PFSK-1 (cell line): ENCODE results near the gene SCLY.

Experiments
- FOXP2 ChIP-seq: optimal IDR thresholded peaks from 2 replicates; pipeline ENCODE3; 2011; ENCODE audit warnings: borderline replicate concordance, control low read depth, inconsistent platforms; ENCODE audit not compliant: insufficient read depth; ENCODE audit errors: extremely low read length, extremely low read depth
- POLR2AphosphoS5 ChIP-seq: IDR thresholded peaks from 2 replicates; pipeline ENCODE4 v1.6.1; 2012; ENCODE audit warnings: low read depth, mild to moderate bottlenecking, control low read depth, low read length, moderate library complexity
- SIN3A ChIP-seq: IDR thresholded peaks from 2 replicates; pipeline ENCODE4 v1.6.1; 2012; ENCODE audit warnings: mild to moderate bottlenecking, low read length, moderate library complexity, borderline replicate concordance; ENCODE audit not compliant: insufficient read depth
- TAF1 ChIP-seq: IDR thresholded peaks from 2 replicates; pipeline ENCODE4 v1.6.1; 2012; ENCODE audit warnings: low read length, control low read depth, borderline replicate concordance; ENCODE audit not compliant: insufficient read depth
- TF ChIP-seq, protein P1 (sequence below), 2 experiments: IDR thresholded peaks; 2 replicates each; pipeline versions ENCODE4 v1.6.1 to v1.8.0; 2011 to 2012; ENCODE audit warnings: low read depth in 2 of 2, low read length in 2 of 2, control low read depth in 1 of 2, inconsistent platforms in 1 of 2, mild to moderate bottlenecking in 1 of 2, moderate library complexity in 1 of 2; ENCODE audit not compliant: insufficient read depth in 1 of 2

The SCLY gene

DNA sequence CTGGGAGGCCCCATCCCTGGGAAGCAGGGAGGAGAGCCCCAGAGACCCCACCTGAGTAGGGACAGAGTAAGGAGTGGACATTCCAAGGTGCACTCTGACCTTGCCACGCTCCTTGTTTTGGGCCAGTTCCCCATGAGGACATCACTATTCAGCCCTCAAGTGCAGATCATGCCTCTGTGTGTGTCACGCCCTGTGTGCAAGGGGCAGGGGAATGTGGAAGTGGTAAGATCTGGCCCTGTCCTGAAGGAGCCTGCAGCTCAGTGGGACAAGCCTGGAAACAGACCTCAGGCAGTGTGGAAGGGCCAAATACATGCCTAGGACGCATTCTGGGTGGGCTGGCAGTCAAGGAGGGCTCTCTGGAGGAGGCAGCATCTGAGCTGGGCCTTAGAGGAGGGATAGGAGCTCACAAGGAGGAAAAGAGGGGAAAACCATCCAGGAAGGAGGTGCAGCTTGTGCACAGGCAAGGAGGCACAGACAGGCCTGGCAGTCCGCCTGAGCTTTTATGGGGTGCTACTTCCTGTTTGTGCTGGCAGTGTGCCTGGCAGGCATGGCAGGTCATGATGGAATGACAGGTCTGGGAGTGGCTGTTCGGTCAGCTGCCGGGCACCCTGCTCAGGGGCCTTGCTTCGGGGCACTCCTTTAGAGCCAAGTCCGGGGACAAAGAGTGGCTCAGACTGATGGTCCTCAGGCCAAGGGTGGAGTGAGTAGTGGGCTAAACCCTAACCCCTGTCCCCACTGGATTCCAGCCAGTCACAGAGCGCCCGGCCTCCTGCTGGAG, 80.9 kb downstream of the SCLY start:
- TF ChIP-seq FOXP2: no peak
- TF ChIP-seq, protein P1, sequence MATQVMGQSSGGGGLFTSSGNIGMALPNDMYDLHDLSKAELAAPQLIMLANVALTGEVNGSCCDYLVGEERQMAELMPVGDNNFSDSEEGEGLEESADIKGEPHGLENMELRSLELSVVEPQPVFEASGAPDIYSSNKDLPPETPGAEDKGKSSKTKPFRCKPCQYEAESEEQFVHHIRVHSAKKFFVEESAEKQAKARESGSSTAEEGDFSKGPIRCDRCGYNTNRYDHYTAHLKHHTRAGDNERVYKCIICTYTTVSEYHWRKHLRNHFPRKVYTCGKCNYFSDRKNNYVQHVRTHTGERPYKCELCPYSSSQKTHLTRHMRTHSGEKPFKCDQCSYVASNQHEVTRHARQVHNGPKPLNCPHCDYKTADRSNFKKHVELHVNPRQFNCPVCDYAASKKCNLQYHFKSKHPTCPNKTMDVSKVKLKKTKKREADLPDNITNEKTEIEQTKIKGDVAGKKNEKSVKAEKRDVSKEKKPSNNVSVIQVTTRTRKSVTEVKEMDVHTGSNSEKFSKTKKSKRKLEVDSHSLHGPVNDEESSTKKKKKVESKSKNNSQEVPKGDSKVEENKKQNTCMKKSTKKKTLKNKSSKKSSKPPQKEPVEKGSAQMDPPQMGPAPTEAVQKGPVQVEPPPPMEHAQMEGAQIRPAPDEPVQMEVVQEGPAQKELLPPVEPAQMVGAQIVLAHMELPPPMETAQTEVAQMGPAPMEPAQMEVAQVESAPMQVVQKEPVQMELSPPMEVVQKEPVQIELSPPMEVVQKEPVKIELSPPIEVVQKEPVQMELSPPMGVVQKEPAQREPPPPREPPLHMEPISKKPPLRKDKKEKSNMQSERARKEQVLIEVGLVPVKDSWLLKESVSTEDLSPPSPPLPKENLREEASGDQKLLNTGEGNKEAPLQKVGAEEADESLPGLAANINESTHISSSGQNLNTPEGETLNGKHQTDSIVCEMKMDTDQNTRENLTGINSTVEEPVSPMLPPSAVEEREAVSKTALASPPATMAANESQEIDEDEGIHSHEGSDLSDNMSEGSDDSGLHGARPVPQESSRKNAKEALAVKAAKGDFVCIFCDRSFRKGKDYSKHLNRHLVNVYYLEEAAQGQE (IDR thresholded peaks at IDR 0.05; ENCODE audit: insufficient read depth in 1 of 2, low read depth in 2 of 2, low read length in 2 of 2): no peak
- no peak for TF ChIP-seq SIN3A
- no peak for TF ChIP-seq POLR2AphosphoS5
- TF ChIP-seq TAF1: no peak

DNA sequence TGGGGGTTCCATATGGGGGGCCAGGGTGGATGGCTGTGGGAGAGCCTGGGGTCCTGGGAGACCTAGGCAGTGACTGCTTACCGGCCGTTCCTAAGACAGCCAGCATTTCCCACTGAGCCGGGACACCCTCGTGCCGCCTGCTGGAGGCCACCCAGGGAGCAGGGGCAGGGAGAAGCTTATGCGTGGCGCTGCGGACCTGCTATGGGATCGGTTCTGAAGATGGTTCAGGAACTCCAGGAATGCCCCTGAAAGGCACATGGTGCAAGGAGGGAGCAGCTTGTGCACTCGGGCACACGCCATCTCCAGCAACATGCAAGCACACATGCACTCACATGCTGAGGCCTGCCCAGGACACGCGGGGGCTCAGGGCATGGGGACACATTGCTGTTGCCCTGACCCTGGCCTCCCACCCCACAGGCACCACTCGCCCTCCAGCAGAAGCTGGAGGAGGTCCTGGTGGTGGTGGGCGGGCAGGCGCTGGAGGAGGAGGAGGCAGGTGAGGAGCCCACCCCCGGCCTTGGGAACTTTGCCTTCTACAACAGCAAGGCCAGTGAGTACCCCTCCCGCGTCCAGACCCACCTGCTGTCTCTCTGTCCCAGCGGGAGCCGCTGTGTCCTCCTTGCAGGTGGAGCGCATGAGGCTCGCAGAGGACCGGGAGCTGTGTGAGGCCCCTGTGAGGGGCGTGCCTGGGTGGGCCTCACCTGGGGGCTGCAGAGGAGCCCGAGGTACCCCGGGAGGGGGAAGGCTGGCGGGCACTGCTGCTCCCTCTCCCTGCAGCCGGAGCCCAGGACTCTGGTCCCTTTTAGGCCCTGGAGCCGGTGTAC, 81.8 kb downstream of the SCLY start:
- TF ChIP-seq FOXP2: no peak
- TF ChIP-seq SIN3A: no peak
- TF ChIP-seq TAF1: no peak
- TF ChIP-seq, protein P1 (IDR thresholded peaks at IDR 0.05; ENCODE audit: insufficient read depth in 1 of 2, low read depth in 2 of 2, low read length in 2 of 2): no peak
- no peak for TF ChIP-seq POLR2AphosphoS5

- no peak for TF ChIP-seq TAF1
- TF ChIP-seq POLR2AphosphoS5: no peak
- TF ChIP-seq SIN3A: no peak
- TF ChIP-seq, protein P1 (IDR thresholded peaks at IDR 0.05; ENCODE audit: insufficient read depth in 1 of 2, low read depth in 2 of 2, low read length in 2 of 2): no peak
- TF ChIP-seq FOXP2: no peak
Measured at GRCh38 chr2:238143239-238143951, 82.6 kb downstream of the SCLY start.

- TF ChIP-seq POLR2AphosphoS5 (no peak), SIN3A (no peak), FOXP2 (no peak), TAF1 (no peak)
- TF ChIP-seq, protein P1 (IDR thresholded peaks at IDR 0.05; ENCODE audit: insufficient read depth in 1 of 2, low read depth in 2 of 2, low read length in 2 of 2): no peak
Measured at GRCh38 chr2:238144262-238144661, 83.5 kb downstream of the SCLY start.
